ENCODE measurements around the gene LPCAT2.

- TF ChIP-seq JUNB (IDR thresholded peaks at IDR 0.05; ENCODE audit: unreplicated experiment) (no peak), CTCF (conservative IDR thresholded peaks at IDR 0.05; ENCODE audit: low read depth in 2 of 2) (no peak), STAT1 (IDR thresholded peaks at IDR 0.05; ENCODE audit: unreplicated experiment) (no peak), EZH2 (IDR thresholded peaks at IDR 0.05; ENCODE audit: low read depth, unreplicated experiment) (no peak), POLR2AphosphoS5 (IDR thresholded peaks at IDR 0.05; ENCODE audit: low read depth) (no peak), NANOG (IDR thresholded peaks at IDR 0.05; ENCODE audit: borderline replicate concordance) (no peak), EZH2phosphoT487 (IDR thresholded peaks at IDR 0.05; ENCODE audit: unreplicated experiment) (no peak), REST (IDR thresholded peaks at IDR 0.05; ENCODE audit: unreplicated experiment) (no peak)
Observed at GRCh38 chr16:55597928-55598327, 89.1 kb downstream of the LPCAT2 start.
